Kidney (tissue), 14 donors: Measurements from ENCODE around the gene STXBP1. TPM values are rescaled to one million over a fixed set of nuclear protein-coding genes. Genes with fewer than 3 reads are reported as not detected.

Source experiments
- DNase-seq, 5 donors: peaks; one replicate each; pipeline ENCODE4 v3.0.0-alpha.2; 2013 to 2020
- FAIRE-seq: peaks from 2 replicates; lab custom pipeline; 2012; peaks lifted over from hg19 to GRCh38; lab: Jason Lieb, UNC
- H3K27ac ChIP-seq, 2 donors: one replicate each; pipeline ENCODE4 v1.7.0; 2013; ENCODE audit warnings: low read depth in 2 of 2, low read length in 2 of 2, inconsistent platforms in 1 of 2
- H3K27me3 ChIP-seq: one replicate; pipeline ENCODE4 v1.7.1; 2013; ENCODE audit warnings: low read length, inconsistent platforms; ENCODE audit not compliant: control insufficient read depth, insufficient read depth
- H3K36me3 ChIP-seq, 3 donors: one replicate each; pipeline versions ENCODE4 v1.7.0 to v1.7.1; 2013; ENCODE audit warnings: low read length in 3 of 3, control low read depth in 1 of 3, inconsistent platforms in 1 of 3; ENCODE audit not compliant: insufficient read depth in 3 of 3, control insufficient read depth in 2 of 3
- H3K4me1 ChIP-seq, 3 donors: one replicate each; pipeline versions ENCODE4 v1.7.0 to v1.7.1; 2013; ENCODE audit warnings: low read length in 3 of 3, inconsistent platforms in 1 of 3, low read depth in 1 of 3; ENCODE audit not compliant: control insufficient read depth in 2 of 3, insufficient read depth in 2 of 3
- H3K4me3 ChIP-seq, 3 donors: one replicate each; pipeline versions ENCODE4 v1.7.0 to v1.8.1; 2013; ENCODE audit warnings: low read length in 3 of 3, control low read depth in 1 of 3, inconsistent platforms in 1 of 3
- H3K9ac ChIP-seq, 3 donors: one replicate each; pipeline versions ENCODE4 v1.7.0 to v1.7.1; 2013; ENCODE audit warnings: low read length in 3 of 3, control low read depth in 1 of 3, inconsistent platforms in 1 of 3
- H3K9me3 ChIP-seq, 3 donors: one replicate each; pipeline versions ENCODE4 v1.7.0 to v1.7.1; 2013; ENCODE audit warnings: low read length in 3 of 3, control low read depth in 1 of 3, inconsistent platforms in 1 of 3; ENCODE audit not compliant: control insufficient read depth in 2 of 3, insufficient read depth in 1 of 3
- CTCF ChIP-seq: IDR thresholded peaks from 3 replicates; pipeline ENCODE4 v1.5.1; 2012; ENCODE audit warnings: mild to moderate bottlenecking, moderate library complexity, borderline replicate concordance; ENCODE audit not compliant: insufficient read depth; ENCODE audit errors: extremely low read depth
- intact Hi-C: fragments of 100-400 bp; cut with DNase I; formaldehyde crosslinking; loops from one replicate; pipeline ENCODE4 v1.11.1; 2022
- polyA plus RNA-seq: library from polyadenylated mRNA; stranded (reverse); fragments of 350-450 nt; fragmentation: Illumina TruSeq; extraction: RNeasy Lipid Tissue Mini Kit (QIAGEN cat#74804); gene quantifications from one replicate; pipeline ENCODE4 v1.2.3, GENCODE V29; 2014; ENCODE audit warnings: low read depth, low replicate concordance; ENCODE audit not compliant: insufficient read depth
- total RNA-seq: library from RNA; stranded (reverse); fragmentation: NEBNext Ultra II Directional; extraction: Animal tissue kit (Norgen Biotek cat#: 25700); gene quantifications from one replicate; pipeline ENCODE4 v1.2.1, GENCODE V29; 2021
- donor health status: control.
- donor health status: control.
- donor health status: control.
- donor health status: control.
- donor health status: control.
- donor health status: DM: yes; HTN: yes; CAD: no.
- donor health status: Normal renal cell carcinoma (clear cell type).

Gene STXBP1
- total and polyA plus RNA-seq, 2 donors from 2014 or later, result 14.3 to 32.8 TPM

- Histone ChIP-seq H3K27ac (no peak overlapping the region), H3K4me1 (peaks cover 0 to 6% (median 2%) of the 10 kb centered on the region in 3 donors), H3K27me3 (no peaks in the 10 kb centered on the region), H3K9ac (peak overlapping the region in 2 of 3 donors; percentile 22 to 31), H3K4me3 (peak overlapping the region; percentile 43 to 65 (median 63)), H3K9me3 (no peaks in the 10 kb centered on the region), H3K36me3 (no peaks in the 10 kb centered on the region)
- FAIRE-seq (no peak), DNase-seq (peak in 2 of 5 donors; percentile 47 to 59)
- intact Hi-C loops, result no loop called here
- no peak for TF ChIP-seq CTCF
Measured at GRCh38 chr9:127642082-127642740, 30.1 kb downstream of the STXBP1 start.

- no peak overlapping the region for H3K4me3 ChIP-seq
- TF ChIP-seq CTCF, result no peak
- no peak for DNase-seq
- H3K27me3 ChIP-seq, result no peaks in the 10 kb centered on the region
- intact Hi-C loops, result no loop called here
- H3K27ac ChIP-seq, result no peak overlapping the region
- H3K4me1 ChIP-seq, result peaks cover 0 to 6% (median 2%) of the 10 kb centered on the region in 3 donors
- no peaks in the 10 kb centered on the region for H3K9me3 ChIP-seq
- H3K9ac ChIP-seq, result no peak overlapping the region
- no peaks in the 10 kb centered on the region for H3K36me3 ChIP-seq
- FAIRE-seq, result no peak
Measured at GRCh38 chr9:127644146-127644827, 32.2 kb downstream of the STXBP1 start.

GRCh38 chr9:127644943-127645342 lies 32.9 kb downstream of the STXBP1 start:
- FAIRE-seq (no peak), DNase-seq (no peak)
- Histone ChIP-seq H3K27me3 (no peaks in the 10 kb centered on the region), H3K36me3 (no peaks in the 10 kb centered on the region), H3K27ac (no peak overlapping the region), H3K4me3 (no peak overlapping the region), H3K4me1 (peaks cover 0 to 6% (median 2%) of the 10 kb centered on the region in 3 donors), H3K9ac (no peak overlapping the region), H3K9me3 (no peaks in the 10 kb centered on the region)
- intact Hi-C loops, result no loop called here
- no peak for TF ChIP-seq CTCF
